Osteocyte (in vitro differentiated cells): ENCODE results near the gene LTBP2. TPM values are rescaled to one million over a fixed set of nuclear protein-coding genes. Genes with fewer than 3 reads are reported as not detected.

Experiments used
- DNase-seq: peaks from one replicate; pipeline ENCODE4 v3.0.0; 2021; ENCODE audit warnings: mixed read lengths; ENCODE audit not compliant: unreplicated experiment; ENCODE audit errors: extremely low spot score
- H3K27ac Mint-ChIP-seq: one replicate; pipeline ENCODE4 v1.8.0; 2021; ENCODE audit warnings: mild to moderate bottlenecking, mixed read lengths; ENCODE audit not compliant: unreplicated experiment
- H3K27me3 Mint-ChIP-seq: one replicate; pipeline ENCODE4 v1.8.0; 2021; ENCODE audit warnings: mixed read lengths; ENCODE audit not compliant: unreplicated experiment
- H3K36me3 Mint-ChIP-seq: one replicate; pipeline ENCODE4 v1.8.0; 2021; ENCODE audit warnings: mixed read lengths; ENCODE audit not compliant: unreplicated experiment
- H3K4me1 Mint-ChIP-seq: one replicate; pipeline ENCODE4 v1.8.0; 2021; ENCODE audit warnings: mixed read lengths; ENCODE audit not compliant: unreplicated experiment
- H3K4me3 Mint-ChIP-seq: one replicate; pipeline ENCODE4 v1.8.0; 2021; ENCODE audit warnings: mild to moderate bottlenecking, moderate library complexity, mixed read lengths; ENCODE audit not compliant: unreplicated experiment
- H3K9me3 Mint-ChIP-seq: one replicate; pipeline ENCODE4 v1.8.0; 2021; ENCODE audit warnings: mixed read lengths; ENCODE audit not compliant: unreplicated experiment
- total RNA-seq: library from RNA; stranded (reverse); gene quantifications from 2 replicates; pipeline ENCODE4 v1.2.1, GENCODE V29; 2021
- TF ChIP-seq, protein P1 (sequence below): fragments of 200-600 bp; sonication (generic); IDR thresholded peaks from 2 replicates; pipeline ENCODE4 v1.5.0; 2021; ENCODE audit warnings: antibody characterized with exemption, mild to moderate bottlenecking, moderate library complexity

Gene LTBP2
- total RNA-seq, 1 donor from 2014 or later = 377 TPM

DNA sequence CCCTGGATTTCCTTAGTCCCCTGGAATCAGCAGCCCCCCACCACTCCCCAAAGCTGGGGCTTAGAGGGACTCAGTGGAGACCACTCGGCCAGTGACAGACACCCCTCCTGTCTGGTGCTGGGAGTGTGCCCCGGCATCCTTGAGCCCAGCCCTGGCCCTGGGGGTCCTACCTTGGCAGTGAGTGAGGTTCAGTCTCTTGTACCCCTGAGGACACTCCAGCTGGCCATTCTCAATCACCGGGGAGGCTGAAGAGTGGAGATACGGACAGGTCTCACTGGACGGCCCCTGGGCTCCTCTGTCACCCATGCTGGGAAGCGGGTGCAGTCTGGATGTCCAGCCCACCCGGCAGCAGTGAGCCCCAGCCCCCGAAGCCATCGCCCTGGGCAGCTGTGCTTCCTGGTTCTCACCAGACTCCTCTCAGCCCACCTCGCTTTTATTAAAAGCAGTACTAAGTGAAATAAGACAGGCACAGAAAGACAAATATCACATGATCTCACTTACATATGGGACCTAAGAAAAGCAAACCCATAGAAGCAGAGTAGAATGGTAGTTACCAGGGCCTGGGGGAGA, 76.2 kb downstream of the LTBP2 start:
- Mint-ChIP-seq H3K36me3 (peaks cover 51% of the 10 kb centered on the region), H3K27me3 (no peaks in the 10 kb centered on the region), H3K27ac (peak overlapping the region; percentile 44), H3K4me1 (peaks cover 38% of the 10 kb centered on the region), H3K4me3 (no peak overlapping the region), H3K9me3 (no peaks in the 10 kb centered on the region)
- DNase-seq = no peak
- TF ChIP-seq, protein P1, sequence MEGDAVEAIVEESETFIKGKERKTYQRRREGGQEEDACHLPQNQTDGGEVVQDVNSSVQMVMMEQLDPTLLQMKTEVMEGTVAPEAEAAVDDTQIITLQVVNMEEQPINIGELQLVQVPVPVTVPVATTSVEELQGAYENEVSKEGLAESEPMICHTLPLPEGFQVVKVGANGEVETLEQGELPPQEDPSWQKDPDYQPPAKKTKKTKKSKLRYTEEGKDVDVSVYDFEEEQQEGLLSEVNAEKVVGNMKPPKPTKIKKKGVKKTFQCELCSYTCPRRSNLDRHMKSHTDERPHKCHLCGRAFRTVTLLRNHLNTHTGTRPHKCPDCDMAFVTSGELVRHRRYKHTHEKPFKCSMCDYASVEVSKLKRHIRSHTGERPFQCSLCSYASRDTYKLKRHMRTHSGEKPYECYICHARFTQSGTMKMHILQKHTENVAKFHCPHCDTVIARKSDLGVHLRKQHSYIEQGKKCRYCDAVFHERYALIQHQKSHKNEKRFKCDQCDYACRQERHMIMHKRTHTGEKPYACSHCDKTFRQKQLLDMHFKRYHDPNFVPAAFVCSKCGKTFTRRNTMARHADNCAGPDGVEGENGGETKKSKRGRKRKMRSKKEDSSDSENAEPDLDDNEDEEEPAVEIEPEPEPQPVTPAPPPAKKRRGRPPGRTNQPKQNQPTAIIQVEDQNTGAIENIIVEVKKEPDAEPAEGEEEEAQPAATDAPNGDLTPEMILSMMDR = no peak

DNA sequence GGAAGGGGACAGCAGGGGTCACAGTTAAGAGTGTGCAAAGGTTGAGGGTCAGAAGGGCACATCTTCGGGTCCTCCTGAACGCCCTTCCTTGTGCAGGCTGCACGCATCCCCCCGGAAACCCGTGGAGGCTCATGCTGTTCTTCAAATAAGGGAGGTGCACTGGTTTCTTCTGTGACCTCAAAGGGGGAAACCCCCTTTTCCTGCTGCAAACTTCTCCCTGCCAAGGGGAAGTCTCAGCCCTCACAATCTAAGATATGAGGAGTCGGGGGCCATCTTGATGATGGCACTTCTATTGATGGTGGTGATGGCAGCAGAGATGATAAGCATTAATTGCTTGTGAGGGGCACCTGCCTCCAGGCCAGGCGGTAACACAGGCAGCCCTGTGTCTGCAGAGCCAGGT, 78.5 kb downstream of the LTBP2 start:
- Mint-ChIP-seq H3K36me3 (peaks cover 50% of the 10 kb centered on the region), H3K27ac (no peak overlapping the region), H3K27me3 (no peaks in the 10 kb centered on the region), H3K4me3 (no peak overlapping the region), H3K9me3 (no peaks in the 10 kb centered on the region), H3K4me1 (peaks cover 36% of the 10 kb centered on the region)
- TF ChIP-seq, protein P1 = no peak
- DNase-seq = no peak

DNA sequence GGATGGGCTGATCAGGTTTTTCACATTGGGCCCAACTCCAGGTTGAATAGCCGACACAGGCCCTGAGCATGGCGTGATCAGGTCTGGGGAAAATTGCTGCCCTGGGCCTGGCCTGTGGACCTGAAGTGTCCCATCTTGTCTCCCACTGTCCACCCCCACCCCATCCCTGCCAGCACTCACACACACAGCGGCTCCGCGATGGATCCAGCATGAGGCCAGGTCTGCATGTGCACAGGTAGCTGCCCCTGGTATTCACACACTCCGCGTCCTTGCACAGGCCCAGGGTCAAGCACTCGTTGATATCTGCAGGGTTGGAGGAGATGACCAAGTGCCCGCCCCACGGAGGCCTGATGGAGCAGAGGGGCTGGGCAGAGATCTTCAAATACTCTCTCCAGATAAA, 79.8 kb downstream of the LTBP2 start:
- Mint-ChIP-seq H3K27me3 (no peaks in the 10 kb centered on the region), H3K4me1 (peaks cover 30% of the 10 kb centered on the region), H3K27ac (peak overlapping the region; percentile 69), H3K4me3 (no peak overlapping the region), H3K36me3 (peaks cover 41% of the 10 kb centered on the region), H3K9me3 (no peaks in the 10 kb centered on the region)
- DNase-seq = no peak
- TF ChIP-seq, protein P1 = no peak

DNA sequence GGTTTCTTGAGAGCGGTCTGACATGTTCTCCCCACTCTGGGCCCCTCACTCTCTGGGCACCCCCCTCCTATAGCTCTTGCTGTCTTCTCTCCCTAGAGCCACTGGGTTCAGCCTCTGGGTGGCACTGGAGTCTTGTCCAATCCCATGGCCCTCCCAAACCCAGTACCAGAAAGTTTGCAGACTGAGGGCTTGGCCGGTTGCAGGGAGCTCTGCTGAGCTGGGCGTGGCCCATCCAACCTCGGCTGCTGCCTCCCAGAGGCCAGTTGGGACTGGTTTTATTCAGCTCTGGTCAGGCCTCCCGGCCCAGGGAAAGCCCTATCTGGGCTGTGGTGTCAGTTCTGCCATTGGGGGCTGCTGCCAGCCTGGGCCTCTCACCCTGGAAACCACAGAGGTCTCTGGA, 80.6 kb downstream of the LTBP2 start:
- Mint-ChIP-seq H3K36me3 (peaks cover 43% of the 10 kb centered on the region), H3K27me3 (no peaks in the 10 kb centered on the region), H3K4me1 (peaks cover 28% of the 10 kb centered on the region), H3K9me3 (no peaks in the 10 kb centered on the region), H3K27ac (peak overlapping the region; percentile 69), H3K4me3 (no peak overlapping the region)
- TF ChIP-seq, protein P1 = peak; percentile 46
- no peak for DNase-seq

DNA sequence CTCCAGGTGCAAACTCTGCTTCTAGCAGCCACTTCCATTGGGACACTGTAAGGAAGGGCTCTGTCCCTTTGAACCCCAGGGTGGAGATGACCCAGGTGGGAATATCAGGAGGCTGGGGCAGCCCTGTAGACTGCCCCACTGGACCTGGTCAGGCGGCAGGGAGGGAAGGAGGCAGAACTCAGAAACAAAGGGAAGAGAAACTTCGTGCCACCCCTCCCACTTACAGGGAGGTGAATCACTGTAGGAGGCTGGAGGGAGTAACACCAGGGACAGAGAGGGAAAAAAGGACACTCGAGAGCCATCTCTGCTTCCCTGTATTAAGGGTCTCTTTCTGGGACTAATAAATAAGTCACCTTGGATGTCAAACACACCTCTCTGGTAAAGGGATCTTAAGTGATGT, 81.0 kb downstream of the LTBP2 start:
- Mint-ChIP-seq H3K9me3 (no peaks in the 10 kb centered on the region), H3K4me3 (no peak overlapping the region), H3K4me1 (peaks cover 26% of the 10 kb centered on the region), H3K36me3 (peaks cover 44% of the 10 kb centered on the region), H3K27ac (peak overlapping the region; percentile 18), H3K27me3 (no peaks in the 10 kb centered on the region)
- DNase-seq = no peak
- TF ChIP-seq, protein P1 = no peak
